Endothelial cell of umbilical vein (primary cell): Measurements from ENCODE around the gene CARMIL3.

ENCODE experiments used
- EZH2 ChIP-seq: IDR thresholded peaks from 2 replicates; pipeline ENCODE4 v1.6.1; 2012; ENCODE audit warnings: borderline replicate concordance, low read depth, mild to moderate bottlenecking, moderate library complexity, low read length, inconsistent platforms; ENCODE audit not compliant: severe bottlenecking
- FOS ChIP-seq: IDR thresholded peaks from 2 replicates; pipeline ENCODE4 v1.6.1; 2011; ENCODE audit warnings: mild to moderate bottlenecking, low read length, moderate library complexity, borderline replicate concordance; ENCODE audit not compliant: insufficient read depth
- GATA2 ChIP-seq: IDR thresholded peaks from 2 replicates; pipeline ENCODE4 v1.7.0; 2011; ENCODE audit warnings: low read depth, mild to moderate bottlenecking, moderate library complexity, mixed read lengths, low read length; ENCODE audit not compliant: insufficient read length, insufficient read depth
- MAX ChIP-seq: IDR thresholded peaks from 2 replicates; pipeline ENCODE4 v1.6.1; 2011; ENCODE audit not compliant: insufficient read depth, insufficient read length
- POLR2A ChIP-seq: IDR thresholded peaks from 2 replicates; pipeline ENCODE4 v1.6.1; 2012; ENCODE audit warnings: low read depth, mild to moderate bottlenecking, control low read depth, low read length
- POLR2AphosphoS5 ChIP-seq: IDR thresholded peaks from 2 replicates; pipeline ENCODE4 v1.6.1; 2012; ENCODE audit warnings: low read depth, mild to moderate bottlenecking, control low read depth, low read length, moderate library complexity; ENCODE audit not compliant: insufficient read depth
- TF ChIP-seq, protein P1 (sequence below), 2 donors: IDR thresholded peaks; 1 replicate in 1 of 2; 2 replicates in 1 of 2; pipeline ENCODE4 v1.5.1; 2011; ENCODE audit warnings: low read length in 2 of 2, mild to moderate bottlenecking in 2 of 2, moderate library complexity in 2 of 2, control low read depth in 1 of 2, inconsistent platforms in 1 of 2, low read depth in 1 of 2; ENCODE audit not compliant: insufficient read depth in 1 of 2; ENCODE audit errors: extremely low read depth in 1 of 2

- no peak for TF ChIP-seq POLR2A
- TF ChIP-seq, protein P1, sequence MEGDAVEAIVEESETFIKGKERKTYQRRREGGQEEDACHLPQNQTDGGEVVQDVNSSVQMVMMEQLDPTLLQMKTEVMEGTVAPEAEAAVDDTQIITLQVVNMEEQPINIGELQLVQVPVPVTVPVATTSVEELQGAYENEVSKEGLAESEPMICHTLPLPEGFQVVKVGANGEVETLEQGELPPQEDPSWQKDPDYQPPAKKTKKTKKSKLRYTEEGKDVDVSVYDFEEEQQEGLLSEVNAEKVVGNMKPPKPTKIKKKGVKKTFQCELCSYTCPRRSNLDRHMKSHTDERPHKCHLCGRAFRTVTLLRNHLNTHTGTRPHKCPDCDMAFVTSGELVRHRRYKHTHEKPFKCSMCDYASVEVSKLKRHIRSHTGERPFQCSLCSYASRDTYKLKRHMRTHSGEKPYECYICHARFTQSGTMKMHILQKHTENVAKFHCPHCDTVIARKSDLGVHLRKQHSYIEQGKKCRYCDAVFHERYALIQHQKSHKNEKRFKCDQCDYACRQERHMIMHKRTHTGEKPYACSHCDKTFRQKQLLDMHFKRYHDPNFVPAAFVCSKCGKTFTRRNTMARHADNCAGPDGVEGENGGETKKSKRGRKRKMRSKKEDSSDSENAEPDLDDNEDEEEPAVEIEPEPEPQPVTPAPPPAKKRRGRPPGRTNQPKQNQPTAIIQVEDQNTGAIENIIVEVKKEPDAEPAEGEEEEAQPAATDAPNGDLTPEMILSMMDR (IDR thresholded peaks at IDR 0.05; ENCODE audit: extremely low read depth in 1 of 2, insufficient read depth in 1 of 2, low read depth in 1 of 2, low read length in 2 of 2), result no peak
- no peak for TF ChIP-seq FOS
- TF ChIP-seq EZH2, result no peak
- TF ChIP-seq MAX, result no peak
- TF ChIP-seq POLR2AphosphoS5, result no peak
- TF ChIP-seq GATA2, result no peak
These were observed 24.4 kb downstream of the CARMIL3 start for GRCh38 chr14:24076302-24076601.
